Mesenchymal stem cell (in vitro differentiated cells and primary cell): Measurements from ENCODE around the gene ZNF26.

Source experiments
- DNase-seq: peaks from one replicate; pipeline ENCODE4 v3.0.0-alpha.2; 2013
- H2AFZ ChIP-seq: one replicate; pipeline ENCODE4 v1.6.1; 2013; ENCODE audit warnings: low read depth, mild to moderate bottlenecking, control low read depth, inconsistent platforms, low read length, moderate library complexity
- H2AK5ac ChIP-seq: 2 replicates; pipeline ENCODE4 v1.6.1; 2013; ENCODE audit warnings: low read length, moderate library complexity, mild to moderate bottlenecking, inconsistent platforms; ENCODE audit not compliant: severe bottlenecking
- H2BK120ac ChIP-seq: one replicate; pipeline ENCODE4 v1.6.1; 2013; ENCODE audit warnings: low read depth, mild to moderate bottlenecking, inconsistent platforms, low read length, moderate library complexity
- H2BK12ac ChIP-seq, 2 experiments: one replicate each; pipeline ENCODE4 v1.6.1; 2013; ENCODE audit warnings: inconsistent platforms in 2 of 2, low read length in 2 of 2, mild to moderate bottlenecking in 2 of 2, moderate library complexity in 2 of 2, control low read depth in 1 of 2
- H2BK15ac ChIP-seq: one replicate; pipeline ENCODE4 v1.6.1; 2013; ENCODE audit warnings: mild to moderate bottlenecking, low read depth, inconsistent platforms; ENCODE audit not compliant: poor library complexity, severe bottlenecking
- H2BK5ac ChIP-seq: 2 replicates; pipeline ENCODE4 v1.6.1; 2013; ENCODE audit warnings: low read depth, mild to moderate bottlenecking, low read length, control low read depth, inconsistent platforms; ENCODE audit not compliant: poor library complexity, severe bottlenecking
- H3K14ac ChIP-seq, 2 experiments: one replicate each; pipeline ENCODE4 v1.6.1; 2013; ENCODE audit warnings: inconsistent platforms in 2 of 2, low read length in 2 of 2, control low read depth in 1 of 2, mild to moderate bottlenecking in 1 of 2, moderate library complexity in 1 of 2
- H3K18ac ChIP-seq, 2 experiments: one replicate each; pipeline ENCODE4 v1.6.1; 2013; ENCODE audit warnings: inconsistent platforms in 2 of 2, low read length in 2 of 2, control low read depth in 1 of 2, low read depth in 1 of 2, mild to moderate bottlenecking in 1 of 2
- H3K23ac ChIP-seq, 2 experiments: one replicate each; pipeline ENCODE4 v1.6.1; 2013; ENCODE audit warnings: inconsistent platforms in 2 of 2, low read length in 2 of 2, mild to moderate bottlenecking in 2 of 2, moderate library complexity in 2 of 2, control low read depth in 1 of 2
- H3K27ac ChIP-seq: 2 replicates; pipeline ENCODE4 v1.5.1; 2013; ENCODE audit warnings: mild to moderate bottlenecking, moderate library complexity, low read length, control low read depth, inconsistent platforms; ENCODE audit not compliant: poor library complexity, severe bottlenecking
- H3K27me3 ChIP-seq, 2 experiments: 2 replicates each; pipeline versions ENCODE4 v1.6.1 to v1.7.0; 2013; ENCODE audit warnings: low read length in 2 of 2, mild to moderate bottlenecking in 2 of 2, moderate library complexity in 2 of 2, control low read depth in 1 of 2, inconsistent platforms in 1 of 2; ENCODE audit not compliant: control insufficient read depth in 1 of 2, insufficient read depth in 1 of 2
- H3K36me3 ChIP-seq, 2 experiments: 2 replicates each; pipeline versions ENCODE4 v1.6.1 to v1.7.0; 2013; ENCODE audit warnings: low read length in 2 of 2, control low read depth in 1 of 2, inconsistent platforms in 1 of 2, low read depth in 1 of 2, mild to moderate bottlenecking in 1 of 2; ENCODE audit not compliant: insufficient read depth in 2 of 2, control insufficient read depth in 1 of 2
- H3K4ac ChIP-seq, 2 experiments: one replicate each; pipeline ENCODE4 v1.6.1; 2013; ENCODE audit warnings: inconsistent platforms in 2 of 2, low read length in 2 of 2, mild to moderate bottlenecking in 2 of 2, moderate library complexity in 2 of 2, control low read depth in 1 of 2, low read depth in 1 of 2
- H3K4me1 ChIP-seq: 2 replicates; pipeline ENCODE4 v1.6.1; 2013; ENCODE audit warnings: low read depth, low read length, control low read depth; ENCODE audit not compliant: control insufficient read depth, insufficient read depth
- H3K4me2 ChIP-seq: 2 replicates; pipeline ENCODE4 v1.6.1; 2013; ENCODE audit warnings: low read length, mild to moderate bottlenecking, inconsistent platforms; ENCODE audit not compliant: poor library complexity, severe bottlenecking
- H3K4me3 ChIP-seq, 2 experiments: 2 replicates each; pipeline versions ENCODE4 v1.5.1 to v1.7.0; 2013; ENCODE audit warnings: low read length in 2 of 2, mild to moderate bottlenecking in 2 of 2, control low read depth in 1 of 2, low read depth in 1 of 2; ENCODE audit not compliant: insufficient read depth in 1 of 2
- H3K79me1 ChIP-seq: replicated peaks from 2 replicates; pipeline ENCODE4 v1.6.1; 2013; ENCODE audit warnings: mild to moderate bottlenecking, control low read depth, low read length, inconsistent platforms; ENCODE audit not compliant: poor library complexity, severe bottlenecking
- H3K9ac ChIP-seq: 2 replicates; pipeline ENCODE4 v1.7.0; 2013; ENCODE audit warnings: mild to moderate bottlenecking, low read length, moderate library complexity
- H3K9me3 ChIP-seq: 2 replicates; pipeline ENCODE4 v1.7.0; 2013; ENCODE audit warnings: mild to moderate bottlenecking, low read length; ENCODE audit not compliant: control insufficient read depth
- H4K8ac ChIP-seq: one replicate; pipeline ENCODE4 v1.6.1; 2013; ENCODE audit warnings: inconsistent platforms, mild to moderate bottlenecking, low read length, moderate library complexity
- H4K91ac ChIP-seq: one replicate; pipeline ENCODE4 v1.6.1; 2013; ENCODE audit warnings: mild to moderate bottlenecking, low read length, inconsistent platforms
- WGBS: methylation state at CpG from one replicate; pipeline ENCODE4 v1.1.7; 2013; ENCODE audit warnings: mixed read lengths; 5-methylcytosine and 5-hydroxymethylcytosine counted together

Gene ZNF26

GRCh38 chr12:133026996-133027395, 40.8 kb downstream of the ZNF26 start:
- Histone ChIP-seq H3K9ac (no peak overlapping the region), H3K27ac (no peak overlapping the region), H2BK15ac (no peak overlapping the region), H3K18ac (no peak overlapping the region), H3K27me3 (no peaks in the 10 kb centered on the region), H3K4me3 (no peak overlapping the region), H2AK5ac (no peak overlapping the region), H3K4ac (no peak overlapping the region), H2BK5ac (no peak overlapping the region), H3K14ac (no peak overlapping the region), H4K8ac (no peak overlapping the region), H3K36me3 (peaks cover 9 to 22% of the 10 kb centered on the region in 2 experiments), H4K91ac (no peak overlapping the region), H2BK120ac (no peak overlapping the region), H3K4me2 (no peak overlapping the region), H2BK12ac (no peak overlapping the region), H2AFZ (no peak overlapping the region), H3K4me1 (no peaks in the 10 kb centered on the region), H3K9me3 (peaks cover 76% of the 10 kb centered on the region), H3K79me1 (no peaks in the 10 kb centered on the region), H3K23ac (no peak overlapping the region)
- WGBS: 87% methylated on average over 7 of the region's 7 CpGs
- no peak for DNase-seq

GRCh38 chr12:133037207-133038005, 51.2 kb downstream of the ZNF26 start, which contains the start of gene ZNF84:
Gene ZNF84 (plus strand): TSS chr12:133037509. CDS start chr12:133041468, 3,959 bp downstream.
- Histone ChIP-seq H4K91ac (peak within 1 kb of the TSS; percentile 89), H3K79me1 (peaks cover 6% of the 10 kb centered on the region), H3K23ac (peak within 1 kb of the TSS; percentile 17 to 97), H2BK5ac (peak within 1 kb of the TSS; percentile 90), H4K8ac (peak within 1 kb of the TSS; percentile 98), H2AK5ac (no peak within 1 kb of the TSS), H2BK12ac (peak within 1 kb of the TSS in 1 of 2 experiments; percentile 52), H3K4me2 (peak within 1 kb of the TSS; percentile 62), H3K4me1 (no peaks in the 10 kb centered on the region), H3K27me3 (no peaks in the 10 kb centered on the region), H3K14ac (peak within 1 kb of the TSS; percentile 79 to 91), H3K4ac (peak within 1 kb of the TSS; percentile 70 to 97), H3K9ac (peak within 1 kb of the TSS; percentile 95), H2BK15ac (peak within 1 kb of the TSS; percentile 96), H3K36me3 (peaks cover 14 to 35% of the 10 kb centered on the region in 2 experiments), H2BK120ac (peak within 1 kb of the TSS; percentile 87), H3K4me3 (peak within 1 kb of the TSS; percentile 91 to 95), H3K27ac (peak within 1 kb of the TSS; percentile 82), H2AFZ (peak within 1 kb of the TSS; percentile 71), H3K9me3 (peaks cover 63% of the 10 kb centered on the region), H3K18ac (peak within 1 kb of the TSS; percentile 84 to 97)
- under 1% methylated on average over 86 of the region's 103 CpGs for WGBS
- DNase-seq: peak; percentile 99

GRCh38 chr12:133038118-133038709, 52.0 kb downstream of the ZNF26 start:
- Histone ChIP-seq H2AFZ (no peak overlapping the region), H3K4me1 (no peaks in the 10 kb centered on the region), H2BK120ac (no peak overlapping the region), H3K23ac (no peak overlapping the region), H4K8ac (no peak overlapping the region), H2BK15ac (no peak overlapping the region), H3K18ac (no peak overlapping the region), H3K4ac (no peak overlapping the region), H2BK12ac (no peak overlapping the region), H3K9me3 (peaks cover 63% of the 10 kb centered on the region), H3K79me1 (peaks cover 13% of the 10 kb centered on the region), H2AK5ac (no peak overlapping the region), H3K4me2 (peak overlapping the region; percentile 62), H3K36me3 (peaks cover 21 to 44% of the 10 kb centered on the region in 2 experiments), H3K4me3 (peak overlapping the region; percentile 49 to 91), H3K14ac (no peak overlapping the region), H3K27me3 (no peaks in the 10 kb centered on the region), H2BK5ac (no peak overlapping the region), H3K9ac (peak overlapping the region; percentile 95), H3K27ac (no peak overlapping the region), H4K91ac (no peak overlapping the region)
- 60% methylated on average over 1 of the region's 4 CpGs for WGBS
- no peak for DNase-seq

GRCh38 chr12:133046698-133047097, 60.5 kb downstream of the ZNF26 start:
- Histone ChIP-seq H3K79me1 (peaks cover 46% of the 10 kb centered on the region), H3K14ac (no peak overlapping the region), H4K8ac (no peak overlapping the region), H3K23ac (no peak overlapping the region), H2BK120ac (no peak overlapping the region), H3K4me3 (peak overlapping the region in 1 of 2 experiments; percentile 91), H2BK5ac (no peak overlapping the region), H4K91ac (no peak overlapping the region), H2BK12ac (no peak overlapping the region), H3K4ac (no peak overlapping the region), H3K36me3 (peaks cover 74 to 95% of the 10 kb centered on the region in 2 experiments), H2AFZ (no peak overlapping the region), H3K9ac (no peak overlapping the region), H3K27ac (no peak overlapping the region), H3K4me2 (no peak overlapping the region), H2BK15ac (no peak overlapping the region), H2AK5ac (no peak overlapping the region), H3K4me1 (no peaks in the 10 kb centered on the region), H3K18ac (no peak overlapping the region), H3K9me3 (peaks cover 98% of the 10 kb centered on the region), H3K27me3 (no peaks in the 10 kb centered on the region)
- no peak for DNase-seq
- no CpG with 5 or more reads among the region's 3 CpGs for WGBS
